Neural cell (in vitro differentiated cells): ENCODE measurements around the gene CHRNA9. TPM values are rescaled to one million over a fixed set of nuclear protein-coding genes. Genes with fewer than 3 reads are reported as not detected.

Experiments used
- H2AFZ ChIP-seq: fragments of 200-600, 300-800 bp; sonication (generic), shearing (Covaris generic); 2 replicates; pipeline ENCODE4 v1.6.0; 2014; ENCODE audit warnings: low read depth, mild to moderate bottlenecking, antibody characterized with exemption, low read length, moderate library complexity
- H3F3A ChIP-seq: fragments of 200-600 bp; shearing (Covaris generic); 2 replicates; pipeline ENCODE4 v1.6.1; 2016; ENCODE audit warnings: mild to moderate bottlenecking, moderate library complexity, mixed read lengths, antibody characterized with exemption, low read length; ENCODE audit not compliant: insufficient read depth, poor library complexity, severe bottlenecking
- H3K27ac ChIP-seq: fragments of 200-600, 300-800 bp; sonication (generic), shearing (Covaris generic); 2 replicates; pipeline ENCODE4 v1.5.1; 2014; ENCODE audit warnings: mild to moderate bottlenecking, low read length, moderate library complexity
- H3K27me3 ChIP-seq: fragments of 300-800, 200-600 bp; sonication (generic), shearing (Covaris generic); 2 replicates; pipeline ENCODE4 v1.6.0; 2014; ENCODE audit warnings: mild to moderate bottlenecking, low read depth, low read length, moderate library complexity; ENCODE audit not compliant: insufficient read depth
- H3K36me3 ChIP-seq: fragments of 300-800, 200-600 bp; sonication (generic), shearing (Covaris generic); 2 replicates; pipeline ENCODE4 v1.5.1; 2014; ENCODE audit warnings: mild to moderate bottlenecking, antibody characterized with exemption, low read length, moderate library complexity; ENCODE audit not compliant: insufficient read depth
- H3K4me2 ChIP-seq: fragments of 300-800, 200-600 bp; sonication (generic), shearing (Covaris generic); 2 replicates; pipeline ENCODE4 v1.6.0; 2014; ENCODE audit warnings: mild to moderate bottlenecking, low read length
- H3K4me3 ChIP-seq: fragments of 300-800, 200-600 bp; sonication (generic), shearing (Covaris generic); 2 replicates; pipeline ENCODE4 v1.5.1; 2014; ENCODE audit warnings: mild to moderate bottlenecking, low read length, moderate library complexity
- H3K79me2 ChIP-seq: fragments of 200-600 bp; shearing (Covaris generic); replicated peaks from 2 replicates; pipeline ENCODE4 v1.6.0; 2014; ENCODE audit warnings: mild to moderate bottlenecking, low read length, moderate library complexity; ENCODE audit not compliant: insufficient read depth
- H3K9ac ChIP-seq: fragments of 300-800, 200-600 bp; sonication (generic), shearing (Covaris generic); 2 replicates; pipeline ENCODE4 v1.6.1; 2016; ENCODE audit warnings: mild to moderate bottlenecking, low read length, mixed read lengths
- H3K9me2 ChIP-seq: fragments of 200-600 bp; shearing (Covaris generic); 2 replicates; pipeline ENCODE4 v1.6.1; 2016; ENCODE audit warnings: mild to moderate bottlenecking, low read length, mixed read lengths; ENCODE audit not compliant: insufficient read depth
- H3K9me3 ChIP-seq: fragments of 200-600, 300-800 bp; sonication (generic), shearing (Covaris generic); 2 replicates; pipeline ENCODE4 v1.6.1; 2016; ENCODE audit warnings: mild to moderate bottlenecking, mixed run types, low read length, moderate library complexity, mixed read lengths
- H4K20me1 ChIP-seq: fragments of 200-600 bp; shearing (Covaris generic); 2 replicates; pipeline ENCODE4 v1.6.1; 2016; ENCODE audit warnings: mild to moderate bottlenecking, mixed run types; ENCODE audit not compliant: insufficient read depth
- CTCF ChIP-seq: fragments of 450-650 bp; IDR thresholded peaks from 2 replicates; pipeline ENCODE4 v1.5.1; 2014; ENCODE audit warnings: antibody characterized with exemption, mild to moderate bottlenecking, moderate library complexity; ENCODE audit not compliant: poor library complexity, severe bottlenecking
- EP300 ChIP-seq: fragments of 450-650 bp; conservative IDR thresholded peaks from 2 replicates; pipeline ENCODE4 v1.6.1; 2014; ENCODE audit warnings: antibody characterized with exemption, mild to moderate bottlenecking, moderate library complexity; ENCODE audit not compliant: poor library complexity, severe bottlenecking
- EZH2 ChIP-seq: fragments of 200-600, 300-800 bp; shearing (Covaris generic), sonication (generic); IDR thresholded peaks from 2 replicates; pipeline ENCODE4 v1.6.1; 2014; ENCODE audit warnings: antibody characterized with exemption, low read length, borderline replicate concordance, mild to moderate bottlenecking; ENCODE audit not compliant: insufficient read depth, poor library complexity, severe bottlenecking
- MXI1 ChIP-seq: fragments of 450-650 bp; conservative IDR thresholded peaks from 2 replicates; pipeline ENCODE4 v1.6.1; 2014; ENCODE audit warnings: antibody characterized with exemption, mild to moderate bottlenecking; ENCODE audit not compliant: poor library complexity, severe bottlenecking
- POLR2AphosphoS5 ChIP-seq: IDR thresholded peaks from 2 replicates; pipeline ENCODE4 v1.6.1; 2012
- RAD21 ChIP-seq: fragments of 450-650 bp; conservative IDR thresholded peaks from 2 replicates; pipeline ENCODE4 v1.6.1; 2014; ENCODE audit warnings: antibody characterized with exemption, mild to moderate bottlenecking, moderate library complexity
- SMC3 ChIP-seq: fragments of 450-650 bp; conservative IDR thresholded peaks from 2 replicates; pipeline ENCODE4 v1.6.1; 2014; ENCODE audit warnings: antibody characterized with exemption, mild to moderate bottlenecking, moderate library complexity; ENCODE audit not compliant: poor library complexity
- TAF1 ChIP-seq: IDR thresholded peaks from 2 replicates; pipeline ENCODE4 v1.6.1; 2012; ENCODE audit warnings: low read depth
- polyA plus RNA-seq: library from polyadenylated mRNA; depleted of rRNA; stranded (reverse); fragments of >200 nt; gene quantifications from 2 replicates; pipeline ENCODE4 v1.2.3, GENCODE V29; 2014
- TF ChIP-seq, protein P1 (sequence below): IDR thresholded peaks from 2 replicates; pipeline ENCODE4 v1.6.1; 2012; ENCODE audit warnings: borderline replicate concordance

Gene CHRNA9
- polyA plus RNA-seq, 1 donor from 2014 or later = 0.10 TPM

- TF ChIP-seq SMC3 (no peak), MXI1 (no peak), EZH2 (no peak), POLR2AphosphoS5 (no peak), TAF1 (no peak), EP300 (no peak), CTCF (no peak), RAD21 (no peak)
- TF ChIP-seq, protein P1, sequence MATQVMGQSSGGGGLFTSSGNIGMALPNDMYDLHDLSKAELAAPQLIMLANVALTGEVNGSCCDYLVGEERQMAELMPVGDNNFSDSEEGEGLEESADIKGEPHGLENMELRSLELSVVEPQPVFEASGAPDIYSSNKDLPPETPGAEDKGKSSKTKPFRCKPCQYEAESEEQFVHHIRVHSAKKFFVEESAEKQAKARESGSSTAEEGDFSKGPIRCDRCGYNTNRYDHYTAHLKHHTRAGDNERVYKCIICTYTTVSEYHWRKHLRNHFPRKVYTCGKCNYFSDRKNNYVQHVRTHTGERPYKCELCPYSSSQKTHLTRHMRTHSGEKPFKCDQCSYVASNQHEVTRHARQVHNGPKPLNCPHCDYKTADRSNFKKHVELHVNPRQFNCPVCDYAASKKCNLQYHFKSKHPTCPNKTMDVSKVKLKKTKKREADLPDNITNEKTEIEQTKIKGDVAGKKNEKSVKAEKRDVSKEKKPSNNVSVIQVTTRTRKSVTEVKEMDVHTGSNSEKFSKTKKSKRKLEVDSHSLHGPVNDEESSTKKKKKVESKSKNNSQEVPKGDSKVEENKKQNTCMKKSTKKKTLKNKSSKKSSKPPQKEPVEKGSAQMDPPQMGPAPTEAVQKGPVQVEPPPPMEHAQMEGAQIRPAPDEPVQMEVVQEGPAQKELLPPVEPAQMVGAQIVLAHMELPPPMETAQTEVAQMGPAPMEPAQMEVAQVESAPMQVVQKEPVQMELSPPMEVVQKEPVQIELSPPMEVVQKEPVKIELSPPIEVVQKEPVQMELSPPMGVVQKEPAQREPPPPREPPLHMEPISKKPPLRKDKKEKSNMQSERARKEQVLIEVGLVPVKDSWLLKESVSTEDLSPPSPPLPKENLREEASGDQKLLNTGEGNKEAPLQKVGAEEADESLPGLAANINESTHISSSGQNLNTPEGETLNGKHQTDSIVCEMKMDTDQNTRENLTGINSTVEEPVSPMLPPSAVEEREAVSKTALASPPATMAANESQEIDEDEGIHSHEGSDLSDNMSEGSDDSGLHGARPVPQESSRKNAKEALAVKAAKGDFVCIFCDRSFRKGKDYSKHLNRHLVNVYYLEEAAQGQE = no peak
- no peak overlapping the region for H2AFZ ChIP-seq
Measured at GRCh38 chr4:40369437-40370274, 34.5 kb downstream of the CHRNA9 start.

GRCh38 chr4:40372651-40373050, 37.5 kb downstream of the CHRNA9 start:
- Histone ChIP-seq H3K9ac (no peak overlapping the region), H3K9me3 (no peaks in the 10 kb centered on the region), H3K4me3 (no peak overlapping the region), H3K27me3 (no peaks in the 10 kb centered on the region), H2AFZ (no peak overlapping the region), H3K79me2 (no peaks in the 10 kb centered on the region), H3K9me2 (no peaks in the 10 kb centered on the region), H3K4me2 (no peak overlapping the region), H3K36me3 (no peaks in the 10 kb centered on the region), H3F3A (no peaks in the 10 kb centered on the region), H4K20me1 (no peaks in the 10 kb centered on the region), H3K27ac (no peak overlapping the region)
- TF ChIP-seq CTCF (no peak), SMC3 (no peak), EZH2 (no peak), POLR2AphosphoS5 (no peak), RAD21 (no peak), MXI1 (no peak), EP300 (no peak)

More at GRCh38 chr4:40369437-40370274, 34.5 kb downstream of the CHRNA9 start:
- H3K9me2 ChIP-seq = no peaks in the 10 kb centered on the region
- no peak overlapping the region for H3K9ac ChIP-seq
- no peaks in the 10 kb centered on the region for H3K9me3 ChIP-seq
- no peaks in the 10 kb centered on the region for H3F3A ChIP-seq
- no peaks in the 10 kb centered on the region for H3K79me2 ChIP-seq
- H3K4me2 ChIP-seq = no peak overlapping the region
- no peaks in the 10 kb centered on the region for H3K27me3 ChIP-seq
- H3K36me3 ChIP-seq = no peaks in the 10 kb centered on the region
- no peaks in the 10 kb centered on the region for H4K20me1 ChIP-seq
- H3K27ac ChIP-seq = no peak overlapping the region
- no peak overlapping the region for H3K4me3 ChIP-seq
